Astrocyte (in vitro differentiated cells and primary cell): Measurements from ENCODE around the gene MRPL33. TPM values are rescaled to one million over a fixed set of nuclear protein-coding genes. Genes with fewer than 3 reads are reported as not detected.
A peak's percentile ranks its signal among the peaks of the same experiment; 100 is the strongest.

Experiments used
- DNase-seq: peaks from one replicate; pipeline ENCODE4 v3.0.0-alpha.2; 2010; ENCODE audit warnings: low read depth
- FAIRE-seq: peaks from 2 replicates; lab custom pipeline; 2011; peaks lifted over from hg19 to GRCh38; lab: Jason Lieb, UNC
- H2AFZ ChIP-seq: 2 replicates; pipeline ENCODE4 v1.6.0; 2012; ENCODE audit warnings: low read depth, low read length, inconsistent platforms
- H3K27ac ChIP-seq: 2 replicates; pipeline ENCODE4 v1.5.1; 2011; ENCODE audit warnings: low read depth, low read length, inconsistent platforms
- H3K27me3 ChIP-seq: 2 replicates; pipeline ENCODE4 v1.6.0; 2011; ENCODE audit warnings: low read length, inconsistent platforms; ENCODE audit not compliant: insufficient read depth
- H3K36me3 ChIP-seq: 2 replicates; pipeline ENCODE4 v1.5.1; 2011; ENCODE audit warnings: low read length, inconsistent platforms; ENCODE audit not compliant: insufficient read depth
- H3K4me1 ChIP-seq: 2 replicates; pipeline ENCODE4 v1.5.1; 2011; ENCODE audit warnings: low read length, inconsistent platforms; ENCODE audit not compliant: insufficient read depth
- H3K4me2 ChIP-seq: 2 replicates; pipeline ENCODE4 v1.6.0; 2012; ENCODE audit warnings: low read length, inconsistent platforms
- H3K4me3 ChIP-seq: 2 replicates; pipeline ENCODE4 v1.5.1; 2011; ENCODE audit warnings: low read depth, mild to moderate bottlenecking, low read length, inconsistent platforms; ENCODE audit not compliant: insufficient read depth
- H3K79me2 ChIP-seq: 2 replicates; pipeline ENCODE4 v1.6.0; 2012; ENCODE audit warnings: mild to moderate bottlenecking, low read length, inconsistent platforms; ENCODE audit not compliant: insufficient read depth
- H3K9ac ChIP-seq: 2 replicates; pipeline ENCODE4 v1.6.0; 2012; ENCODE audit warnings: mild to moderate bottlenecking, low read length, inconsistent platforms
- H3K9me3 ChIP-seq: 2 replicates; pipeline ENCODE4 v1.5.1; 2012; ENCODE audit warnings: low read depth, mild to moderate bottlenecking, low read length, inconsistent platforms; ENCODE audit not compliant: insufficient read depth
- H4K20me1 ChIP-seq: 2 replicates; pipeline ENCODE4 v1.6.0; 2012; ENCODE audit warnings: low read length, inconsistent platforms; ENCODE audit not compliant: insufficient read depth
- H3K27ac Mint-ChIP-seq: one replicate; pipeline ENCODE4 v1.8.0; 2021; ENCODE audit warnings: mild to moderate bottlenecking, mixed read lengths; ENCODE audit not compliant: unreplicated experiment
- H3K27me3 Mint-ChIP-seq: one replicate; pipeline ENCODE4 v1.8.0; 2021; ENCODE audit warnings: low read depth, mixed read lengths; ENCODE audit not compliant: unreplicated experiment
- H3K36me3 Mint-ChIP-seq: one replicate; pipeline ENCODE4 v1.8.0; 2021; ENCODE audit warnings: low read depth, mixed read lengths; ENCODE audit not compliant: unreplicated experiment
- H3K4me1 Mint-ChIP-seq: one replicate; pipeline ENCODE4 v1.8.0; 2021; ENCODE audit warnings: low read depth, mixed read lengths; ENCODE audit not compliant: unreplicated experiment
- H3K4me3 Mint-ChIP-seq: one replicate; pipeline ENCODE4 v1.8.0; 2021; ENCODE audit warnings: mild to moderate bottlenecking, moderate library complexity, mixed read lengths; ENCODE audit not compliant: unreplicated experiment
- H3K9me3 Mint-ChIP-seq: one replicate; pipeline ENCODE4 v1.8.0; 2021; ENCODE audit warnings: mild to moderate bottlenecking, mixed read lengths; ENCODE audit not compliant: unreplicated experiment
- CTCF ChIP-seq: IDR thresholded peaks from 2 replicates; pipeline ENCODE4 v1.5.1; 2011; ENCODE audit warnings: low read depth, mild to moderate bottlenecking, inconsistent platforms, low read length, moderate library complexity; ENCODE audit not compliant: insufficient read depth
- EZH2 ChIP-seq: IDR thresholded peaks from 2 replicates; pipeline ENCODE4 v1.6.1; 2012; ENCODE audit warnings: mild to moderate bottlenecking, low read length, inconsistent platforms; ENCODE audit not compliant: insufficient read depth
- total RNA-seq: library from RNA; stranded (reverse); gene quantifications from 2 replicates; pipeline ENCODE4 v1.2.1, GENCODE V29; 2021

The MRPL33 gene
- total RNA-seq, 1 donor from 2014 or later, result 85.3 TPM

- no peaks in the 10 kb centered on the region for H3K27me3 Mint-ChIP-seq
- Histone ChIP-seq H3K9ac (no peak overlapping the region), H3K27me3 (no peaks in the 10 kb centered on the region), H3K79me2 (no peaks in the 10 kb centered on the region), H3K4me2 (no peak overlapping the region), H2AFZ (peak overlapping the region; percentile 12), H3K4me1 (peaks cover 40% of the 10 kb centered on the region), H4K20me1 (no peaks in the 10 kb centered on the region), H3K27ac (peak overlapping the region; percentile 99), H3K9me3 (no peaks in the 10 kb centered on the region), H3K36me3 (no peaks in the 10 kb centered on the region), H3K4me3 (no peak overlapping the region)
- H3K4me3 Mint-ChIP-seq, result peak overlapping the region; percentile 61
- FAIRE-seq, result no peak
- H3K27ac Mint-ChIP-seq, result peak overlapping the region; percentile 100
- peaks cover 65% of the 10 kb centered on the region for H3K4me1 Mint-ChIP-seq
- TF ChIP-seq EZH2, result no peak
- no peak for TF ChIP-seq CTCF
- H3K9me3 Mint-ChIP-seq, result peaks cover 3% of the 10 kb centered on the region
- no peak for DNase-seq
- H3K36me3 Mint-ChIP-seq, result peaks cover 2% of the 10 kb centered on the region
Observed at GRCh38 chr2:27796791-27797765, 25.6 kb downstream of the MRPL33 start.

GRCh38 chr2:27797841-27798240 is 26.3 kb downstream of the MRPL33 start:
- DNase-seq, result no peak

More at GRCh38 chr2:27797841-27798240, 26.3 kb downstream of the MRPL33 start:
- H3K4me1 ChIP-seq, result peaks cover 35% of the 10 kb centered on the region
- H2AFZ ChIP-seq, result no peak overlapping the region
- H3K79me2 ChIP-seq, result no peaks in the 10 kb centered on the region
- Mint-ChIP-seq H3K4me1 (peaks cover 63% of the 10 kb centered on the region), H3K36me3 (peaks cover 2% of the 10 kb centered on the region), H3K9me3 (peaks cover 3% of the 10 kb centered on the region), H3K4me3 (no peak overlapping the region), H3K27me3 (no peaks in the 10 kb centered on the region), H3K27ac (peak overlapping the region; percentile 100)
- H3K36me3 ChIP-seq, result no peaks in the 10 kb centered on the region
- no peak overlapping the region for H3K4me3 ChIP-seq
- no peaks in the 10 kb centered on the region for H3K9me3 ChIP-seq
- H4K20me1 ChIP-seq, result no peaks in the 10 kb centered on the region
- H3K27me3 ChIP-seq, result no peaks in the 10 kb centered on the region
- TF ChIP-seq CTCF, result no peak
- TF ChIP-seq EZH2, result no peak
- H3K9ac ChIP-seq, result no peak overlapping the region
- H3K27ac ChIP-seq, result peak overlapping the region; percentile 99
- FAIRE-seq, result no peak
- H3K4me2 ChIP-seq, result no peak overlapping the region
